ENCODE measurements around the gene CSNK1G3.

Gene CSNK1G3

GRCh38 chr5:123605822-123606221 is 93.8 kb downstream of the CSNK1G3 start:
- no peak overlapping the region for H3K4me3 ChIP-seq (ENCODE audit: low read depth, low read length)
- TF ChIP-seq CTCF (IDR thresholded peaks at IDR 0.05; ENCODE audit: insufficient read depth, low read length, missing control alignments) = no peak
- ChIA-PET POLR2A (no interaction called here), CTCF (interaction anchor here (1.0 to 2.8 kb wide), 5 partner anchors 14 to 1090 kb away, joined by 3 to 16 read pairs (median 4); partner anchors contain the start of gene CEP120)
- DNase-seq (ENCODE audit: low read depth, low spot score) = no peak

- CTCF ChIA-PET = interaction anchor here (0.7 to 3.6 kb wide), 24 partner anchors 8 to 737 kb away, joined by 3 to 56 read pairs (median 6); partner anchors contain the start of gene CEP120
- POLR2A ChIA-PET = no interaction called here
- no peak for DNase-seq (ENCODE audit: low read depth, low spot score)
Measured at GRCh38 chr5:123610209-123610608, 98.2 kb downstream of the CSNK1G3 start.

GRCh38 chr5:123610665-123611405 is 98.9 kb downstream of the CSNK1G3 start:
- no peak overlapping the region for H3K4me3 ChIP-seq (ENCODE audit: low read depth, low read length)
- ChIA-PET CTCF (interaction anchor here (0.6 to 3.6 kb wide), 33 partner anchors 9 to 1111 kb away, joined by 3 to 56 read pairs (median 5); partner anchors contain the start of gene CEP120), POLR2A (interaction anchor here (0.6 to 1.3 kb wide), 2 partner anchors 187 to 430 kb away, joined by 3 to 4 read pairs; partner anchors contain the start of gene CEP120)
- peak; percentile 26 for DNase-seq (ENCODE audit: low read depth, low spot score)
- TF ChIP-seq CTCF (IDR thresholded peaks at IDR 0.05; ENCODE audit: insufficient read depth, low read length, missing control alignments) = peak; percentile 76

More at GRCh38 chr5:123610209-123610608, 98.2 kb downstream of the CSNK1G3 start:
- no peak for TF ChIP-seq CTCF (IDR thresholded peaks at IDR 0.05; ENCODE audit: insufficient read depth, low read length, missing control alignments)
- no peak overlapping the region for H3K4me3 ChIP-seq (ENCODE audit: low read depth, low read length)

GRCh38 chr5:123611406-123611709 is 99.4 kb downstream of the CSNK1G3 start:
- TF ChIP-seq CTCF (IDR thresholded peaks at IDR 0.05; ENCODE audit: insufficient read depth, low read length, missing control alignments) = no peak
- ChIA-PET POLR2A (interaction anchor here (1.3 kb wide), 1 partner anchor 188 kb away, joined by 4 read pairs; the partner anchor contains the start of gene CEP120), CTCF (interaction anchor here (0.8 to 3.6 kb wide), 25 partner anchors 8 to 1111 kb away, joined by 3 to 56 read pairs (median 5); partner anchors contain the start of gene CEP120)
- H3K4me3 ChIP-seq (ENCODE audit: low read depth, low read length) = no peak overlapping the region
- no peak for DNase-seq (ENCODE audit: low read depth, low spot score)

GRCh38 chr5:123617561-123617960 is 105.6 kb downstream of the CSNK1G3 start:
- ChIA-PET POLR2A (interaction anchor here (0.7 kb wide), 1 partner anchor 194 kb away, joined by 3 read pairs; the partner anchor contains the start of gene CEP120), CTCF (no interaction called here)
- DNase-seq (ENCODE audit: low read depth, low spot score) = no peak
- H3K4me3 ChIP-seq (ENCODE audit: low read depth, low read length) = no peak overlapping the region
- TF ChIP-seq CTCF (IDR thresholded peaks at IDR 0.05; ENCODE audit: insufficient read depth, low read length, missing control alignments) = no peak

GRCh38 chr5:123626051-123626450 is 114.1 kb downstream of the CSNK1G3 start:
- DNase-seq (ENCODE audit: low read depth, low spot score) = no peak
- no peak for TF ChIP-seq CTCF (IDR thresholded peaks at IDR 0.05; ENCODE audit: insufficient read depth, low read length, missing control alignments)
- POLR2A ChIA-PET = no interaction called here
- no peak overlapping the region for H3K4me3 ChIP-seq (ENCODE audit: low read depth, low read length)
- CTCF ChIA-PET = no interaction called here
